H1 (cell line): ENCODE measurements around the gene UBE2E2.

ENCODE experiments used
- CEBPB ChIP-seq: IDR thresholded peaks from 2 replicates; pipeline ENCODE4 v1.6.1; 2012; ENCODE audit warnings: low read depth, low read length
- EP300 ChIP-seq, 2 experiments: IDR thresholded peaks; 1 replicate in 1 of 2; 2 replicates in 1 of 2; pipeline ENCODE4 v1.6.1; 2011 to 2012; ENCODE audit warnings: low read depth in 2 of 2, low read length in 2 of 2, mild to moderate bottlenecking in 2 of 2, borderline replicate concordance in 1 of 2, inconsistent platforms in 1 of 2, moderate library complexity in 1 of 2
- JUND ChIP-seq: IDR thresholded peaks from 2 replicates; pipeline ENCODE4 v1.6.1; 2011; ENCODE audit warnings: mild to moderate bottlenecking, improper control_type of control experiment, low read length
- NRF1 ChIP-seq: IDR thresholded peaks from 2 replicates; pipeline ENCODE4 v1.6.1; 2011; ENCODE audit warnings: mild to moderate bottlenecking, low read depth, low read length, improper control_type of control experiment
- POLR2A ChIP-seq, 2 experiments: IDR thresholded peaks; 1 replicate in 1 of 2; 2 replicates in 1 of 2; pipeline ENCODE4 v1.6.1; 2011; ENCODE audit warnings: low read depth in 2 of 2, low read length in 2 of 2, mild to moderate bottlenecking in 2 of 2; ENCODE audit errors: control extremely low read depth in 1 of 2
- POLR2AphosphoS5 ChIP-seq: IDR thresholded peaks from 2 replicates; pipeline ENCODE4 v1.6.1; 2011; ENCODE audit warnings: low read depth, low read length
- RAD21 ChIP-seq, 2 experiments: IDR thresholded peaks in 1 of 2; conservative IDR thresholded peaks in 1 of 2; 2 replicates each; pipeline ENCODE4 v1.6.1; 2011; ENCODE audit warnings: low read depth in 2 of 2, low read length in 2 of 2, improper control_type of control experiment in 1 of 2, inconsistent platforms in 1 of 2, mild to moderate bottlenecking in 1 of 2, moderate library complexity in 1 of 2
- SRF ChIP-seq: IDR thresholded peaks from 2 replicates; pipeline ENCODE4 v1.6.1; 2011; ENCODE audit warnings: mild to moderate bottlenecking, low read depth, low read length, moderate library complexity
- USF2 ChIP-seq: IDR thresholded peaks from 2 replicates; pipeline ENCODE4 v1.6.1; 2011; ENCODE audit warnings: low read length, improper control_type of control experiment
- TF ChIP-seq, protein P1 (sequence below): IDR thresholded peaks from 2 replicates; pipeline ENCODE4 v1.6.1; 2012; ENCODE audit warnings: inconsistent platforms
- TF ChIP-seq, protein P2 (sequence below), 3 experiments: IDR thresholded peaks; 1 replicate in 2 of 3; 2 replicates in 1 of 3; pipeline versions ENCODE4 v1.5.1 to v1.6.1; 2011; ENCODE audit warnings: low read length in 3 of 3, mild to moderate bottlenecking in 3 of 3, inconsistent platforms in 2 of 3, low read depth in 1 of 3, moderate library complexity in 1 of 3; ENCODE audit not compliant: insufficient read depth in 1 of 3; ENCODE audit errors: control extremely low read depth in 1 of 3

DNA sequence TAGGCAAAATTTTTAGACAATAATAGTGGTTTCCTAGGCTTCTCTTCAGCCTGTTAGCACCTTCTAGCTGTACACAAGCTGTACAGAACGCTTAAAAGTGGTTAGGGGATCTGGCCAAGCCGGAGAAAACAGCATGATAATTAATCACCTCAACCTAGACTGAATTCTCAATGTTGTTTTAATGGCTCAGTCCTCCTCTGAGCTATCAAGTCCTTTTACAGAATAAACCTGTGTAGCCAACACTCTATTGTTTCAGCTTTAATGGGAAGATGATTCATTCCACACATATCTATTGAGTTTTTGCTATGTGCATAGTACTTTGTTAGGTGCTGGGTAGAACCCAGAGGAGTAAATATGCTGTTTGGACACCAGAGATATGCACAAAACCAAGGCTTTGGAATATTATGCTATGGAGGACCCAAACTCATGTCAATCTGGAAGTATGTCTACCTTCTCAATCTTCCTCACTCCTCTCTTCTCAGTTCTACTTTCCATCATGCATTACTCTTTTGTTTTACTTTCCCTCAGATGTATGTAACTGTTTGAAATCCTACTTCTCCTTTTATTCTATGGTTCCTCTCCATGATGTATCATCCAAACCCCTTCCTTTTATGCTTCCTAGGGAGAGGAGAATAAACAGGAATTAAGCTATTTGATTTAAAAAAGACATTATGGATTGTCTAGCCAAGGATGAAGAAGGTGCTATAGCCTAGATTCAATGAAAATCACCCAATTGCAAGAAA is 27.6 kb upstream of the UBE2E2 start:
- TF ChIP-seq, protein P1, sequence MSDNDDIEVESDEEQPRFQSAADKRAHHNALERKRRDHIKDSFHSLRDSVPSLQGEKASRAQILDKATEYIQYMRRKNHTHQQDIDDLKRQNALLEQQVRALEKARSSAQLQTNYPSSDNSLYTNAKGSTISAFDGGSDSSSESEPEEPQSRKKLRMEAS, result no peak
- no peak for TF ChIP-seq EP300 (IDR thresholded peaks at IDR 0.05; ENCODE audit: borderline replicate concordance in 1 of 2, low read depth in 2 of 2, low read length in 2 of 2)
- no peak for TF ChIP-seq SRF
- TF ChIP-seq CEBPB, result no peak
- TF ChIP-seq, protein P2, sequence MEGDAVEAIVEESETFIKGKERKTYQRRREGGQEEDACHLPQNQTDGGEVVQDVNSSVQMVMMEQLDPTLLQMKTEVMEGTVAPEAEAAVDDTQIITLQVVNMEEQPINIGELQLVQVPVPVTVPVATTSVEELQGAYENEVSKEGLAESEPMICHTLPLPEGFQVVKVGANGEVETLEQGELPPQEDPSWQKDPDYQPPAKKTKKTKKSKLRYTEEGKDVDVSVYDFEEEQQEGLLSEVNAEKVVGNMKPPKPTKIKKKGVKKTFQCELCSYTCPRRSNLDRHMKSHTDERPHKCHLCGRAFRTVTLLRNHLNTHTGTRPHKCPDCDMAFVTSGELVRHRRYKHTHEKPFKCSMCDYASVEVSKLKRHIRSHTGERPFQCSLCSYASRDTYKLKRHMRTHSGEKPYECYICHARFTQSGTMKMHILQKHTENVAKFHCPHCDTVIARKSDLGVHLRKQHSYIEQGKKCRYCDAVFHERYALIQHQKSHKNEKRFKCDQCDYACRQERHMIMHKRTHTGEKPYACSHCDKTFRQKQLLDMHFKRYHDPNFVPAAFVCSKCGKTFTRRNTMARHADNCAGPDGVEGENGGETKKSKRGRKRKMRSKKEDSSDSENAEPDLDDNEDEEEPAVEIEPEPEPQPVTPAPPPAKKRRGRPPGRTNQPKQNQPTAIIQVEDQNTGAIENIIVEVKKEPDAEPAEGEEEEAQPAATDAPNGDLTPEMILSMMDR (IDR thresholded peaks at IDR 0.05; ENCODE audit: control extremely low read depth in 1 of 3, insufficient read depth in 1 of 3, low read depth in 1 of 3, low read length in 3 of 3), result no peak
- no peak for TF ChIP-seq NRF1
- TF ChIP-seq USF2, result no peak
- no peak for TF ChIP-seq JUND
- TF ChIP-seq POLR2A (IDR thresholded peaks at IDR 0.05; ENCODE audit: control extremely low read depth in 1 of 2, low read depth in 2 of 2, low read length in 2 of 2), result no peak
- no peak for TF ChIP-seq POLR2AphosphoS5
- TF ChIP-seq RAD21 (IDR thresholded peaks at IDR 0.05 in 1 of 2, conservative IDR thresholded peaks at IDR 0.05 in 1 of 2; ENCODE audit: low read depth in 2 of 2, low read length in 2 of 2), result no peak
